Activated CD4-positive, alpha-beta T cell treated with anti-CD3 and anti-CD28 coated beads for 36 hours (primary cell): Measurements from ENCODE around the gene TMEM141. TPM values are rescaled to one million over a fixed set of nuclear protein-coding genes. Genes with fewer than 3 reads are reported as not detected.
"Not testable (repeated sequence)": the region's sequence is repeated elsewhere in the genome, so short reads cannot be mapped to it uniquely, and the experiment has no call there.

Source experiments
- ATAC-seq: fragments of 200-7000 bp; cut with Tn5 transposase; one replicate; pipeline ENCODE4 v1.10.0; 2021; ENCODE audit warnings: mild to moderate bottlenecking, moderate library complexity
- CTCF ChIA-PET: fragments of 350-600 bp; sonication (Branson Sonifier 250); formaldehyde crosslinking; loops from one replicate; lab custom pipeline; 2021; ENCODE audit warnings: antibody characterized with exemption; lab: Charles Lee
- POLR2A ChIA-PET: fragments of 350-600 bp; sonication (Branson Sonifier 250); formaldehyde crosslinking; loops from one replicate; lab custom pipeline; 2021; ENCODE audit warnings: antibody characterized with exemption, inconsistent platforms; lab: Charles Lee
- DNase-seq: peaks from one replicate; pipeline ENCODE4 v3.0.0-alpha.2; 2020
- H3K27ac Mint-ChIP-seq: one replicate; pipeline ENCODE4 v1.8.0; 2021; ENCODE audit warnings: mixed read lengths
- H3K27me3 Mint-ChIP-seq: one replicate; pipeline ENCODE4 v1.8.0; 2021; ENCODE audit warnings: mixed read lengths
- H3K36me3 Mint-ChIP-seq: one replicate; pipeline ENCODE4 v1.8.0; 2021; ENCODE audit warnings: low read depth, mixed read lengths
- H3K4me1 Mint-ChIP-seq: one replicate; pipeline ENCODE4 v1.8.0; 2021; ENCODE audit warnings: mixed read lengths
- H3K4me3 Mint-ChIP-seq: one replicate; pipeline ENCODE4 v1.8.0; 2021; ENCODE audit warnings: mild to moderate bottlenecking, moderate library complexity, mixed read lengths
- H3K9me3 Mint-ChIP-seq: one replicate; pipeline ENCODE4 v1.8.0; 2021; ENCODE audit warnings: low read depth, mixed read lengths
- intact Hi-C, 2 experiments: fragments of 100-400 bp; cut with DNase I in 1 of 2; cut with micrococcal nuclease in 1 of 2; formaldehyde crosslinking; loops; one replicate each; pipeline versions ENCODE4 v1.14.2 to v1.15.1; 2022 to 2024; cut with DNase I, micrococcal nuclease
- total RNA-seq, 2 experiments: library from RNA; stranded (reverse); gene quantifications; one replicate each; pipeline ENCODE4 v1.2.3, GENCODE V29; 2021

The TMEM141 gene
- total RNA-seq, 2 experiments from 2014 or later, result 30.9 to 47.1 TPM

- peaks cover 10% of the 10 kb centered on the region for H3K27me3 Mint-ChIP-seq
- H3K9me3 Mint-ChIP-seq, result peaks cover 8% of the 10 kb centered on the region
- no peak overlapping the region for H3K4me3 Mint-ChIP-seq
- ChIA-PET CTCF (interaction anchor here (1.0 to 2.9 kb wide), 7 partner anchors 9 to 258 kb away, joined by 4 to 19 read pairs (median 10); partner anchors contain the start of gene LCN8), POLR2A (no interaction called here)
- intact Hi-C loops, result no loop called here
- no peaks in the 10 kb centered on the region for H3K4me1 Mint-ChIP-seq
- H3K36me3 Mint-ChIP-seq, result no peaks in the 10 kb centered on the region
- ATAC-seq, result no peak
- H3K27ac Mint-ChIP-seq, result peak overlapping the region; percentile 4
- DNase-seq, result no peak
These were observed 14.2 kb upstream of the TMEM141 start for GRCh38 chr9:136776947-136777346.

GRCh38 chr9:136777359-136777758 is 13.8 kb upstream of the TMEM141 start:
- no peak overlapping the region for H3K4me3 Mint-ChIP-seq
- POLR2A ChIA-PET, result no interaction called here
- DNase-seq, result no peak
- peaks cover 8% of the 10 kb centered on the region for H3K9me3 Mint-ChIP-seq
- H3K36me3 Mint-ChIP-seq, result no peaks in the 10 kb centered on the region
- ATAC-seq, result no peak
- intact Hi-C loops, result no loop called here
- peaks cover 10% of the 10 kb centered on the region for H3K27me3 Mint-ChIP-seq
- peak overlapping the region; percentile 4 for H3K27ac Mint-ChIP-seq
- no peaks in the 10 kb centered on the region for H3K4me1 Mint-ChIP-seq
- CTCF ChIA-PET, result interaction anchor here (0.6 to 2.9 kb wide), 9 partner anchors 9 to 283 kb away, joined by 3 to 19 read pairs (median 8); partner anchors contain the start of gene LCN8

GRCh38 chr9:136779808-136780207 is 11.3 kb upstream of the TMEM141 start:
- Mint-ChIP-seq H3K27me3 (peaks cover 10% of the 10 kb centered on the region), H3K9me3 (no peaks in the 10 kb centered on the region), H3K27ac (no peak overlapping the region), H3K4me3 (no peak overlapping the region), H3K36me3 (no peaks in the 10 kb centered on the region), H3K4me1 (no peaks in the 10 kb centered on the region)
- ChIA-PET POLR2A (no interaction called here), CTCF (interaction anchor here (0.6 to 1.0 kb wide), 2 partner anchors 14 to 22 kb away, joined by 3 to 4 read pairs; partner anchors contain the start of gene LCN8)
- DNase-seq (no peak), ATAC-seq (no peak)
- intact Hi-C loops, result loop anchor here in 1 of 2 experiments (10.0 kb wide), 2 partner anchors 285 to 445 kb away; partner anchors contain the start of genes CYSRT1, RNF208 and RNF224

- Mint-ChIP-seq H3K4me3 (no peak overlapping the region), H3K27ac (no peak overlapping the region), H3K36me3 (no peaks in the 10 kb centered on the region), H3K27me3 (peaks cover 7% of the 10 kb centered on the region), H3K9me3 (no peaks in the 10 kb centered on the region), H3K4me1 (no peaks in the 10 kb centered on the region)
- intact Hi-C loops, result loop anchor here in 1 of 2 experiments (10.0 kb wide), 2 partner anchors 282 to 442 kb away; partner anchors contain the start of genes CYSRT1, RNF208 and RNF224
- DNase-seq, result no peak
- no peak for ATAC-seq
- CTCF ChIA-PET, result no interaction called here
- POLR2A ChIA-PET, result no interaction called here
These were observed 8.7 kb upstream of the TMEM141 start for GRCh38 chr9:136782452-136782851.

- Mint-ChIP-seq H3K4me1 (peaks cover 9% of the 10 kb centered on the region), H3K36me3 (no peaks in the 10 kb centered on the region), H3K27ac (no peak overlapping the region), H3K4me3 (no peak overlapping the region), H3K27me3 (peaks cover under 1% of the 10 kb centered on the region), H3K9me3 (no peaks in the 10 kb centered on the region)
- intact Hi-C loops, result loop anchor here (1.0 to 10.0 kb wide), 4 partner anchors 14 to 440 kb away; partner anchors contain the start of genes CYSRT1 (in 1 of the 2), RNF208 (in 1 of the 2) and RNF224 (in 1 of the 2)
- CTCF ChIA-PET, result interaction anchor here (0.9 kb wide), 1 partner anchor 13 kb away, joined by 3 read pairs; no protein-coding TSS in a partner anchor
- ATAC-seq (no peak), DNase-seq (no peak)
- POLR2A ChIA-PET, result no interaction called here
These were observed 6.7 kb upstream of the TMEM141 start for GRCh38 chr9:136784249-136784996.

GRCh38 chr9:136784997-136785361 is 6.2 kb upstream of the TMEM141 start:
- intact Hi-C loops, result loop anchor here (1.0 to 10.0 kb wide), 4 partner anchors 15 to 440 kb away; partner anchors contain the start of genes CYSRT1 (in 1 of the 2), RNF208 (in 1 of the 2) and RNF224 (in 1 of the 2)
- ChIA-PET POLR2A (no interaction called here), CTCF (interaction anchor here (0.9 to 1.1 kb wide), 2 partner anchors 56 to 136 kb away, joined by 3 to 4 read pairs; no protein-coding TSS in a partner anchor)
- Mint-ChIP-seq H3K27me3 (no peaks in the 10 kb centered on the region), H3K4me1 (peaks cover 9% of the 10 kb centered on the region), H3K27ac (no peak overlapping the region), H3K4me3 (no peak overlapping the region), H3K36me3 (no peaks in the 10 kb centered on the region), H3K9me3 (no peaks in the 10 kb centered on the region)
- ATAC-seq (no peak), DNase-seq (no peak)

GRCh38 chr9:136785565-136786355 is 5.4 kb upstream of the TMEM141 start:
- ChIA-PET POLR2A (interaction anchor here (0.7 kb wide), 1 partner anchor 101 kb away, joined by 3 read pairs; no protein-coding TSS in a partner anchor), CTCF (interaction anchor here (0.6 to 2.5 kb wide), 6 partner anchors 8 to 149 kb away, joined by 3 to 17 read pairs (median 3); no protein-coding TSS in a partner anchor)
- not testable (repeated sequence) for H3K27ac Mint-ChIP-seq, ATAC-seq, H3K9me3 Mint-ChIP-seq, H3K27me3 Mint-ChIP-seq, H3K36me3 Mint-ChIP-seq, H3K4me3 Mint-ChIP-seq, DNase-seq
- peaks cover 13% of the 10 kb centered on the region for H3K4me1 Mint-ChIP-seq
- intact Hi-C loops, result loop anchor here in 1 of 2 experiments (10.0 kb wide), 2 partner anchors 279 to 439 kb away; partner anchors contain the start of genes CYSRT1, RNF208 and RNF224

- Mint-ChIP-seq H3K4me1 (peaks cover 13% of the 10 kb centered on the region), H3K36me3 (no peaks in the 10 kb centered on the region), H3K9me3 (no peaks in the 10 kb centered on the region), H3K27me3 (no peaks in the 10 kb centered on the region), H3K4me3 (no peak overlapping the region), H3K27ac (no peak overlapping the region)
- ChIA-PET POLR2A (no interaction called here), CTCF (interaction anchor here (0.6 to 2.5 kb wide), 7 partner anchors 8 to 658 kb away, joined by 3 to 17 read pairs (median 3); no protein-coding TSS in a partner anchor)
- intact Hi-C loops, result loop anchor here in 1 of 2 experiments (10.0 kb wide), 2 partner anchors 278 to 438 kb away; partner anchors contain the start of genes CYSRT1, RNF208 and RNF224
- no peak for DNase-seq
- no peak for ATAC-seq
These were observed 4.7 kb upstream of the TMEM141 start for GRCh38 chr9:136786451-136786850.

GRCh38 chr9:136786983-136787382 is 4.2 kb upstream of the TMEM141 start:
- peaks cover 15% of the 10 kb centered on the region for H3K4me1 Mint-ChIP-seq
- POLR2A ChIA-PET, DNase-seq, H3K36me3 Mint-ChIP-seq, H3K27me3 Mint-ChIP-seq, H3K9me3 Mint-ChIP-seq, H3K4me3 Mint-ChIP-seq, H3K27ac Mint-ChIP-seq, ATAC-seq: not testable (repeated sequence)
- CTCF ChIA-PET, result interaction anchor here (0.6 to 2.5 kb wide), 6 partner anchors 9 to 658 kb away, joined by 3 to 17 read pairs (median 4); no protein-coding TSS in a partner anchor
- intact Hi-C loops, result loop anchor here (1.0 to 10.0 kb wide), 4 partner anchors 248 to 438 kb away; partner anchors contain the start of genes CYSRT1 (in 1 of the 2), RNF208 (in 1 of the 2) and RNF224 (in 1 of the 2)

GRCh38 chr9:136787690-136788400 is 3.3 kb upstream of the TMEM141 start:
- no peaks in the 10 kb centered on the region for H3K9me3 Mint-ChIP-seq
- no peak overlapping the region for H3K4me3 Mint-ChIP-seq
- intact Hi-C loops, result loop anchor here (1.0 to 10.0 kb wide), 4 partner anchors 247 to 437 kb away; partner anchors contain the start of genes CYSRT1 (in 1 of the 2), RNF208 (in 1 of the 2) and RNF224 (in 1 of the 2)
- DNase-seq (peak; percentile 87), ATAC-seq (no peak)
- no peaks in the 10 kb centered on the region for H3K36me3 Mint-ChIP-seq
- CTCF ChIA-PET, result interaction anchor here (0.6 to 2.5 kb wide), 10 partner anchors 10 to 308 kb away, joined by 3 to 17 read pairs (median 4); no protein-coding TSS in a partner anchor
- POLR2A ChIA-PET, result interaction anchor here (0.6 kb wide), 1 partner anchor 85 kb away, joined by 3 read pairs; no protein-coding TSS in a partner anchor
- peaks cover 19% of the 10 kb centered on the region for H3K4me1 Mint-ChIP-seq
- H3K27ac Mint-ChIP-seq, result no peak overlapping the region
- no peaks in the 10 kb centered on the region for H3K27me3 Mint-ChIP-seq
